IPS DF 6.9 (cell line): Measurements from ENCODE around the gene FUCA2.
"Not testable (repeated sequence)": the region's sequence is repeated elsewhere in the genome, so short reads cannot be mapped to it uniquely, and the experiment has no call there.

ENCODE experiments used
- DNase-seq: peaks from one replicate; pipeline ENCODE4 v3.0.0-alpha.2; 2013; ENCODE audit warnings: low read depth, low spot score
- H3K27ac ChIP-seq: one replicate; pipeline ENCODE4 v1.5.1; 2013; ENCODE audit warnings: low read length, control low read depth
- H3K27me3 ChIP-seq: 2 replicates; pipeline ENCODE4 v1.6.1; 2013; ENCODE audit warnings: mild to moderate bottlenecking, low read length; ENCODE audit not compliant: control insufficient read depth, insufficient read depth
- H3K36me3 ChIP-seq: 2 replicates; pipeline ENCODE4 v1.6.1; 2013; ENCODE audit warnings: low read length; ENCODE audit not compliant: control insufficient read depth, insufficient read depth
- H3K4me1 ChIP-seq: 2 replicates; pipeline ENCODE4 v1.6.1; 2013; ENCODE audit warnings: low read length; ENCODE audit not compliant: control insufficient read depth, insufficient read depth
- H3K4me3 ChIP-seq: 2 replicates; pipeline ENCODE4 v1.5.1; 2013; ENCODE audit warnings: mild to moderate bottlenecking, low read length
- H3K9me3 ChIP-seq: 2 replicates; pipeline ENCODE4 v1.6.1; 2013; ENCODE audit warnings: low read length, inconsistent platforms; ENCODE audit not compliant: control insufficient read depth, insufficient read depth
- WGBS: extraction: QIAGEN DNeasy Blood & Tissue Kit; methylation state at CpG from one replicate; pipeline ENCODE4 v1.1.7; 2013; ENCODE audit warnings: mixed read lengths, missing lambda C conversion rate; ENCODE audit not compliant: insufficient read length, insufficient coverage; 5-methylcytosine and 5-hydroxymethylcytosine counted together

FUCA2 gene

GRCh38 chr6:143471822-143472221 lies 39.7 kb downstream of the FUCA2 start:
- Histone ChIP-seq H3K36me3 (no peaks in the 10 kb centered on the region), H3K4me3 (no peak overlapping the region), H3K27ac (no peak overlapping the region), H3K4me1 (no peaks in the 10 kb centered on the region), H3K9me3 (no peaks in the 10 kb centered on the region), H3K27me3 (no peaks in the 10 kb centered on the region)
- no peak for DNase-seq
- WGBS = no CpG with 5 or more reads among the region's 1 CpG

DNA sequence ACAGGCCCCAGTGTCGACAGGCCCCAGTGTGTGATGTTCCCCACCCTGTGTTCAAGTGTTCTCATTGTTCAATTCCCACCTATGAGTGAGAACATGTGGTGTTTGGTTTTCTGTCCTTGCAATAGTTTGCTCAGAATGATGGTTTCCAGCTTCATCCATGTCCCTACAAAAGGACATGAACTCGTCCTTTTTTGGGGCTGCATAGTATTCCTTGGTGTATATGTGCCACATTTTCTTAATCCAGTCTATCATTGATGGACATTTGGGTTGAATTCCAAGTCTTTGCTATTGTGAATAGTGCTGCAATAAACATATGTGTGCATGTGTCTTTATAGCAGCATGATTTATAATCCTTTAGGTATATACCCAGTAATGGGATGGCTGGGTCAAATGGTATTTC lies 42.7 kb downstream of the FUCA2 start:
- DNase-seq, H3K4me1 ChIP-seq, H3K9me3 ChIP-seq, H3K36me3 ChIP-seq, H3K4me3 ChIP-seq, H3K27ac ChIP-seq, H3K27me3 ChIP-seq: not testable (repeated sequence)
- WGBS = no CpG with 5 or more reads among the region's 2 CpGs

DNA sequence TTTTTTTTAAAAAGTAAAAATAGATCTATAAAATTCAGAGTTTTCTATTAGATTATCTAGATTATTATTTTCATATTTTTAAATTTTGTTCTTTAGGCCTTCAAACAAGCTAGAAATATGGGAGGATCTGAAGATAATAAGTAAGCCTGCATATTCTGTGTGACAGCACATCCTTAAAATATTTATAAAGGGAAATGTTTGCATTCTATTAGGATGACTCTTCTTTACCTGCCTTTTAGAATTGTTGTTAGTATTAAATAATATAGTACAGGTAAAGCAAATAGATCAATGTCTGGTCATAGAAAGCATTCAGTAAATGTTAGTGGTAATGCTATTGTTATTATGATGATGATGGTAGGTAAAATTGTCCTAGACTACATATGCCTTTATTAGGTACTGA lies 43.5 kb downstream of the FUCA2 start:
- no peaks in the 10 kb centered on the region for H3K27me3 ChIP-seq
- no peak overlapping the region for H3K4me3 ChIP-seq
- no peak for DNase-seq
- H3K27ac ChIP-seq = no peak overlapping the region
- no peaks in the 10 kb centered on the region for H3K36me3 ChIP-seq
- no peaks in the 10 kb centered on the region for H3K4me1 ChIP-seq
- no peaks in the 10 kb centered on the region for H3K9me3 ChIP-seq

GRCh38 chr6:143465546-143465945 lies 46.0 kb downstream of the FUCA2 start:
- no CpG with 5 or more reads among the region's 2 CpGs for WGBS
- H3K4me3 ChIP-seq = no peak overlapping the region
- H3K27me3 ChIP-seq = no peaks in the 10 kb centered on the region
- no peak overlapping the region for H3K27ac ChIP-seq
- no peaks in the 10 kb centered on the region for H3K36me3 ChIP-seq
- H3K4me1 ChIP-seq = no peaks in the 10 kb centered on the region
- no peak for DNase-seq
- H3K9me3 ChIP-seq = no peaks in the 10 kb centered on the region

GRCh38 chr6:143457563-143458359 lies 53.8 kb downstream of the FUCA2 start:
- WGBS = no CpG with 5 or more reads among the region's 2 CpGs
- Histone ChIP-seq H3K4me1 (no peaks in the 10 kb centered on the region), H3K27me3 (no peaks in the 10 kb centered on the region), H3K36me3 (no peaks in the 10 kb centered on the region), H3K27ac (no peak overlapping the region), H3K9me3 (no peaks in the 10 kb centered on the region), H3K4me3 (no peak overlapping the region)
- DNase-seq = no peak

- no peaks in the 10 kb centered on the region for H3K27me3 ChIP-seq
- H3K27ac ChIP-seq = no peak overlapping the region
- no CpG with 5 or more reads among the region's 4 CpGs for WGBS
- DNase-seq = no peak
- H3K36me3 ChIP-seq = no peaks in the 10 kb centered on the region
- H3K9me3 ChIP-seq = no peaks in the 10 kb centered on the region
- no peaks in the 10 kb centered on the region for H3K4me1 ChIP-seq
- no peak overlapping the region for H3K4me3 ChIP-seq
Measured at GRCh38 chr6:143451531-143451930, 60.0 kb downstream of the FUCA2 start.

GRCh38 chr6:143450453-143451371 lies 60.8 kb downstream of the FUCA2 start, which contains the start of the genes ADAT2 and PEX3:
TSS of gene ADAT2 (minus strand) at chr6:143450695. CDS start at chr6:143450658, 37 bp downstream.
TSS of gene PEX3 (plus strand) at chr6:143450805. CDS start at chr6:143451043, 238 bp downstream.
- no CpG with 5 or more reads among the region's 56 CpGs for WGBS
- Histone ChIP-seq H3K27ac (no peak within 1 kb of the TSS), H3K4me3 (peak within 1 kb of the TSS; percentile 53), H3K4me1 (no peaks in the 10 kb centered on the region), H3K27me3 (no peaks in the 10 kb centered on the region), H3K9me3 (no peaks in the 10 kb centered on the region), H3K36me3 (no peaks in the 10 kb centered on the region)
- DNase-seq = peak; percentile 70

DNA sequence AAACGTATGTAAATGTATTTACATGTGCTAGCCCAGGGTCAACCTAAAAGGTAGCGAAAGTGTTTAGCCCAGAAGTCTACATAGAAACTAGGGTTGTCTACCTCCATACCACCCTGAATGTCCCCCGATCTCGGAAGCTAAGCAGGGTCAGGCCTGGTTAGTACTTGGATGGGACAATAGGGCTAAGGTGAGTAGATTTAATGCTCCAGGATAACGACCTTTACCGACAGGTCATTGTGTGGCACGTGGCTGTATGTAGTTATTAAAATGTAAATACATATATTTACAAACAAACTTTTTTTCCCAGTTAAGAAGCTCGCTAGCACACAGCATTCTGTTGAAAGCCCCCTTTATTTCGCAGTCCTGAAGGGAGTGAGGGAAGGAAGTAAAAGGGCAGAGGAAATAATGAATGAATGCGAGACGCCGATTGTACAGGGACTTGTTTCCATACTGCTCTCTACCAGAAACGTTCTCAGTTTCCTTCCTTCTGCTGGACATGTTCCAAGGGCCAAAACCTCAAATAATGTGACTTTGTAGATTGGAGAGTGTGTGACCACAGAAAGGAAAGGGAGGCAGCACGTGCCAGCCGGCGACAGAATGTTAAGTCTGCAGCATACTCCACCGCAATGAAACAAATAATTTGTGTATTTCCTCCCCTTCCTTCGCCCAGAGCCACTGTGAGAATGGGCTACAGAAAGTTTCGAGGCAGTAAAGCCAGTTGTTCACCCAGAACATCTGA lies 61.6 kb downstream of the FUCA2 start:
- H3K27ac ChIP-seq = no peak overlapping the region
- no peak for DNase-seq
- H3K9me3 ChIP-seq = no peaks in the 10 kb centered on the region
- no peaks in the 10 kb centered on the region for H3K36me3 ChIP-seq
- no peaks in the 10 kb centered on the region for H3K4me1 ChIP-seq
- 0 out of 2 replicates have a peak, but pooled peaks cover 1% of the 10 kb centered on the region for H3K27me3 ChIP-seq
- peak overlapping the region; percentile 53; the same call in 1 of the 2 replicates for H3K4me3 ChIP-seq
- WGBS = no CpG with 5 or more reads among the region's 19 CpGs

DNA sequence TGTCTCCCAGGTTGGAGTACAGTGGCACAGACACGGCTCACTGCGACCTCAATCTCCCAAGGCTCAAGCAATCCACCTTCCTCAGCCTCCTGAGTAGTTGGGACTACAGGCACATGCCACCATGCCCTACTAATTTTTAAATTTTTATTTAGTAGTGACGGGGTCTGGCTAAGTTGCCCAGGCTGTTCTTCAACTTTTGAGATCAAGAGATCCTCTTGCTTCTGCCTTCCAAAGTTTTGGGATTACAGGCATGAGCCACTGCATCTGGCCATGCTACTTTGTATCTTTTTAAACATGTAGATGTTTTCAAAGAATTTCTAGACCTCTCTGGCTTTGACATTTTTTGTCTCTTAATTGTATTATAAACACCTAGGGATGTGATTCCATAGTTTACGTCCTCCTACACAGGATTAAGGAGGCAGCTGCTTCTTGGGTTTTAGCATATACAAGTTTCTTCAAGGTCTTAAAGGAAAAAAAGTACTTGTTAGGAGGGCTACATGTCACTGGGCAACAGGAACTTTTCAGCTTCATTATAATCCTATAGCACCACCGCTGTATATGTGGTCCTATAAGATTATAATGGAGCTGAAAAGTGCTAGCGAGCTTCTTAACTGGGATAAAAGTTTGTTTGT lies 62.3 kb downstream of the FUCA2 start:
- peak overlapping the region; percentile 53; the same call in 1 of the 2 replicates for H3K4me3 ChIP-seq
- WGBS = no CpG with 5 or more reads among the region's 6 CpGs
- no peak overlapping the region for H3K27ac ChIP-seq

GRCh38 chr6:143447865-143448264 lies 63.7 kb downstream of the FUCA2 start:
- DNase-seq, H3K27ac ChIP-seq, H3K36me3 ChIP-seq, H3K4me1 ChIP-seq, H3K4me3 ChIP-seq, H3K9me3 ChIP-seq, H3K27me3 ChIP-seq: not testable (repeated sequence)
- no CpG with 5 or more reads among the region's 2 CpGs for WGBS

More for the DNA sequence above, 62.3 kb downstream of the FUCA2 start:
- H3K36me3 ChIP-seq = no peaks in the 10 kb centered on the region
- H3K9me3 ChIP-seq = no peaks in the 10 kb centered on the region
- 0 out of 2 replicates have a peak, but pooled peaks cover 1% of the 10 kb centered on the region for H3K27me3 ChIP-seq
- H3K4me1 ChIP-seq = no peaks in the 10 kb centered on the region
- no peak for DNase-seq
